GM21381 (cell line): ENCODE measurements around the gene CELF2.
"Not testable (repeated sequence)": the region's sequence is repeated elsewhere in the genome, so short reads cannot be mapped to it uniquely, and the experiment has no call there.

Source experiments
- ATAC-seq: cut with Tn5 transposase; IDR thresholded peaks from one replicate; pipeline ENCODE4 v1.9.1; 2021; ENCODE audit warnings: mild to moderate bottlenecking, moderate library complexity; ENCODE audit not compliant: unreplicated experiment

Gene CELF2

DNA sequence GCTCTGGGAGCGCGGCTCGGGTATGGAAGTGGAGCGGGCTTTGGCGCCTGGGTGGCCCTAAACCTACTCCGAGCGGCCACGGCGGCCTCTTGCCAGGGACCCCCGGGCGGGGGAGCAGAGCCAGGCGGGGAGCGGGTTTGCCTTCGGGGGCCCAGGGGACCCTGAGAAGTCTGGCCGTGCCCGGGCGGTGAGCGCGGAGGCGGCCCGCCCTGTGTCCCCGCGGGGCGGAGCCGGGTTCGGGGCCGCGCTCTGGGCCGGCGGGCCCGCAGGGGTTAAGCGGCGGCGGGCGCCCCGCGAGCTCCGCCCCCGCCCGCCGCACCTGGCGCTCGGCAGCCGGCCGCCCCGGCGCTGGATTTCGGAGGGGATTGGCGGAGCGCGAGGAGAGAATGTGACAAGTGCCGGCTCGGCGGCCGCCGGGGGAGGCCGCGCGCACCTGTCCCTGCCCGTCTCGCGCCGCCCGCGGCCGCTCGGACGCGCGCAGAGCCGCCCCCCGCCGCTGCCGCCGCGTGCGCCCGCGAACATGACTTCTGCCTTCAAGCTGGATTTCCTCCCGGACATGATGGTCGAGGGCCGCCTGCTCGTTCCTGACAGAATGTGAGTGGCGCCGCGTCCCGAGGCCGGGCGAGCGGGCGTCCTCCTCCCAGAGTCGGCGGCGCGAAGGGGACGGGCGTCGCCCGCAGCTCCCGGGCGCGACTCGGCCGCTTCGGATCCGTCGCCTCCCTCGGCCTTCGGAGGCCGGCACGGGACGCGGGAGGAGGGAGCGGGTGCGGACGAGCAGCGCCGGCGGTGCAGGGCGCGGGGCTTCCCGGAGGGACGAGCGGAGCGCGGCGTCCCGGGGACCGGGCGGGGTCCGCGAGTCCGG, at the start of gene CELF2:
Gene CELF2, plus strand, starts transcription at position 303 of the 862 bp plus-strand sequence. Its CDS starts 218 bp downstream, at position 521.
- ATAC-seq = peak; percentile 83

DNA sequence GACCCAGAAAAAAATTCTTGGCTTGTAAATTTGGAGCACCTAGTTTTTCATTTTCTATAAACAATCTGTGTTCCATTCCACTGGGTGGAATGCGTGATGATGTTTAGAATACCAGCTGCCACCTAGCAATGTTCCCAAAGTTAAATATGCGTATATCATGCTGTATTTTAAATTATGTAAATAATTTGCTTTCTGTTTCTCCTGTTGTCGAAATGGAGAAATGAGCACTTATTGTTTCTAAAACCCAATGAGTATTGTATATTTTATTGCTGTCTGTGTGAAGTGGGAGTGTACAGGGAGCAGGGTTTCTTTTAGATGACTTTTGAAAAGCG, 49.4 kb upstream of the CELF2 start:
- ATAC-seq = no peak

DNA sequence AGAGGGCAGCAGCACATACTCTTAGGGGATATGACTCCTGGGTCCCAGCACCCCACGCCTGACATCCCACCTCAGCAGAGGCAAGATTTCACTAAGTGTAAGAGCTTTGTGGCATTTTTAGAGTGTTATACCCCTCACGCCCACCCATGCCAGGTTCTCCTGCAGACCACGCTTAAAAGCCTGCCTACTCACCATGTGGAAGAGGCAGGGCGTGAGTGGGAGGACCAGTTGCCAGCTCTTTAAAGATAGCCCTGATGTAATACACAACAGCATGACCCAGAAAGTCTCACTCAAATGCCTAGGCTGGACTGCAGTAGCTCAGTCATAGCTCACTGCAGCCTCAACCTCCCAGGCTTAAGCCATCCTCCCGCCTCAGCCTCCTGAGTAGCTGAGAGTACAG, 44.4 kb upstream of the CELF2 start:
- no peak for ATAC-seq

DNA sequence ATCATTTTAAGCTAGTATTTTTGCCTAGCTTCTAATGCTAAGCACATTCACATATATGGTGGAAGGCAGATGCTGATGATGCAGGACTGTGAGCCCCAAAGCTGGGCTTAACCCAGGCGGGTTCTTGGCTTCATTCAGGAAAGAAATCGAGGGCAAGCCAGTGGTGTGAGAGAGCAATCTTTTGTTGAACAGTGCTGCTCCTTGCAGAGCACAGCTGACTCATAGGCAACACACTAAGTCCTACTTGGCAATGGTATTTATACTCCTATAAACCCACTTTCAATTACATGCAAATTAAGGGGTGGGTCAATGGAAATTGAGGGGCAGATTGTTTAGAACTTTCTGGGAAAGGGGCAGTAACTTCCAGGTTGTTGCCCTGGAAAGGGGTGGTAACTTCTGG, 42.0 kb upstream of the CELF2 start:
- no peak for ATAC-seq

DNA sequence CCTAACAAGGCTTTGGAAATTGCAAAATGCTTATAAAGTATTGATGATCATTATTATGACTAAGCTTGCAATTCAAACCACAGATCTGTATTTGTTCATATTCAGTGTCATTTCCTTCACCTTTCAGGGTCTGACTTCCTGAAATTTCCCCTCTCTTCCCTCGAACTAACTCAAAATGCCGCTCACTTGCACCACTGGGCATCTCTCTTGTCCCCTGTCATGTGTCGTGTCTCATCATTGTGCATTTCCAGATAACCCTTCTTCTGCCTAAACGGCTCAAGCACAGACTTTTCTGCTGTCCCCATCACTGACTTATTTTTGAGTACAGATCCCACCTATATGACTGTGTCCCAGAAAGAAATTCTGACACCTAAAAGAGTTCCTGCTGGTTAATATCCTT, 41.0 kb upstream of the CELF2 start:
- ATAC-seq = no peak

DNA sequence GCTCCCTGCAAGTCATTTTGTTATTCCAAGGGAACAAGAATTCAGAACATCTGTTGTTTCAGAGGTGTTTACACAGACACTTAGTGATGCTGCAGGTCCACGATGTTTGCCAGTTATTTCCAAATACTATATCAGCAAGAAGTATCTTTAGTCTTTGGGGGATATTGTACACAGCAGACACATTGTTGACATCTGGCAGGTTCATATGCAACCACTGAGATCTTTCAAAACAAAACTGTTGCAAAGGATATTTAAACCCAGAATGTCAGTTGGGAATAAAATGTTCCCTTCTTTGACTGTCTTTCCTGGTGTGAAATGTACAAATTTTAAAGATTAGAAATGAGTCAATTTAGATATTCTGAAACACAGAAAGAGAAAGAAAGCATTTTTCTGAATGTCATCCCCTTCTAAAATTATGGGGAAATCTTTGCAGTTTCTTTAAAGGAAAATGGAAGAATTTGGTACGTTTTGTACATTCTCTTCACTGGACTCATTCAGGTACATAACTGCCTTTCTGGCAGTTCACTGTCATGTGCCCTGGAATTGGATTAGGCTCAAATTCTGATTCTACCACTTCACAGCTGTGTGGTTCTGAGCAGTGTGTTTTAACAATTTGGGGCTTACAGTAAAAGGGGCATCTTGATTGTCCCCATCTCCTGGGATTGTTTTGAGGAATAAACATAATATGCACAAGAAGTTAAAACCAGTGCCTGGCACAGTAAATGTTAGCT, 40.3 kb upstream of the CELF2 start:
- ATAC-seq = no peak

DNA sequence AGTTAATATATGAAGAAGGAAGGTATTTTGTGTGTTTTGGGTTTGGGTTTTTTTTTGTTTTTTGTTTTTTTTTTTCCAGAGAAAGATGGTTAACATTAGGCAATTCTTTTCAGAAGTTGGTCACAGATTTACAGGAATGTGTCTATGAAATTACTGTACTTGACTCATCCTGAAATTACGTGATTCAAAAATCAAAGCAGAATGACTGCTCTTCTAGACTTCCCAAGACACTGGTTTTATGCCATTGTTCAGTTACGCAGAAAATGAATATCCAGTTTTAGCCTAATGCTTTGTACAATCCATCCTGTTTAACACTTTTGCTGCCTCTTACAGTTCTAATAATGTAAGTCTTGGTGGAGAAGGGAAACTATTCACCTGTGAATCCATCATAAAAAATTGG, 39.7 kb upstream of the CELF2 start:
- no peak for ATAC-seq

DNA sequence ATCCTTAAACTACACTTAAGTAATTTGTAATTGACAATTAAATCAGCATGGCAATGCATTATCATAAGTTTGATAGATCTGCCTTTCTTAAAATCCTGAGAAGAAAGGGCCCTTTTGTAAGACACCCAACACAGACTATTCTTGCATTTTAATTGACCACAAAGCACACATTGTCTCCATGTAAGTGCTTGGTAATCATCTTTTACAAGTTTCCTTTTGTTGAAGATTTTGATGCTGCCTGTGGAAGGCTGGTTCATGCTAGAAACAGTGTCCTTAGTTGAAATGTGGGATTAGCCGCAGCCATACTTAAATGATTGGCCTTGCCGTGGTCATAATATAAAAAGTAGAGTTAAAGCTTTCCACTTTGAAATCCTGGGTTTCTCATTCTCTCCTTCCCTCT, 32.3 kb upstream of the CELF2 start:
- ATAC-seq = no peak

DNA sequence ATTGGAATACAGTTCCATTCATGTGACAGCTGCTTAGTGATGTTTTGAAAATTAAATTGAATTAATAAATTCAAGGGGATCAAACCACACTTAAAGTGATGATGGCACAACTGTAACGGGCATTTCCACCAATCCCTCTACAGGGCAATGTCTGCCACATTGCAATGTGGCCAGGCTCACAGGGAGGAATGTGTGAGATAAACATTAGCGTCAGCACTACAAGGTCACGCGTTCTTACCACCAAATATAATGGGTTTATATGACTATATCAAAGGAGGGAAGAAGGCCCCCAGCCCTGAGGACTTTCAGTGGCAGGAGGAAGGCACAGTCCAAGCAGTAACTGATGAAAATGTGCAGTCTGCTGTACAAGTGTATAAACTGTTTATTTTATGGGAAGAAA, 31.1 kb upstream of the CELF2 start:
- no peak for ATAC-seq

DNA sequence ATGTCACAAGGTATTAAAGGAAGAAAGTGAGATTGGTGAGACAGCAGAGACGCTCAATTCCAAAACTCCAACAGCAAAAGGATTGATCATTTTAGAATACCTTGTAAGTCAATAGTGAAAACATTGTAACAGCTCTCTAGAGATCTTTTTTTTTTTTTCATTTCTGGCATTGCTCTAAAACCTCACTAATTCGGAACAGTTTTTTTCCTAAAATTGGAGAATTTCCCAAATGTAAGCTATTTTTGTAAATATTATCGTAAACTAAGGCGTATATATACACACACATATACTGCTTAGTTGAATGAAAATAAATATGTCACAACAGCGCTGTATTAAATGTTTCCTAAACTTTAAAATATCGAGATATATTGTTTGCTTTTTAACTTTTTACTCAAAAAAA, 30.6 kb upstream of the CELF2 start:
- no peak for ATAC-seq

DNA sequence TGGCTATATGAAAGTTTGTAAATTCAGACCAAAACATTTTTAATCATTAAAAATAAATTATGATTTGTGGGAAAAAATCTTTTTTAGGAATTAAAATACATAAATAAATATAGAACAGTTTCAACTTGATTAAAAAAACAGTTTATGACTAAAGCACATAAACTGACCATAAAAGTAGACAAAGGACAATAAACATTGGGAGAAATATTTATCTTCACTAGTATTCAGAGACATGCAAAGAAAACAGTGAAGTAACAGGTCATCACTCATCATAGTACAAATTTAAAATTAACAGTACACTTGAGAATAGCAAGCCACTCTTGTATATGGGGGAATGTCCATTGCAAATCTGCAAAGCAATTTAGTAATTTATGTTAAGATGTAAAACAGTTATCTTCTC, 28.0 kb upstream of the CELF2 start:
- no peak for ATAC-seq

DNA sequence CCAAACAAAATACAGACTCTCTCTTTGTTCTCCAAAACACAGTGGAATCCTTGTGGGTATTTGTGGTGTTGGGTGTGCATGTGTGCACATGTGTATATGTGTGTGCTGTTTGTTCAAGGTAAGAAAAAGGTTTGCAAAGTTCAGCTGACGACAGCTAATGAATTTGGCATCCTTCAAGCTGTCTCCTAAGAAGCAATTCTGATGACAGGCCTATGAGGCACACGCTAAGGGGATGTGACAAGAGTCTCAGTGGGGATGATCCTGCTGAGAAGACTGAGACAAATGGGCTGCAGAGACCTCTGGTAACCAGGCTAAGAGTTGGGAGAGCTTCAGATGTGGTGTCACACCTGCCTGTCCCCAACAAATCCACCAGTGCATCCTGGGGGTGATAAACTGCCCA, 26.5 kb upstream of the CELF2 start:
- no peak for ATAC-seq

DNA sequence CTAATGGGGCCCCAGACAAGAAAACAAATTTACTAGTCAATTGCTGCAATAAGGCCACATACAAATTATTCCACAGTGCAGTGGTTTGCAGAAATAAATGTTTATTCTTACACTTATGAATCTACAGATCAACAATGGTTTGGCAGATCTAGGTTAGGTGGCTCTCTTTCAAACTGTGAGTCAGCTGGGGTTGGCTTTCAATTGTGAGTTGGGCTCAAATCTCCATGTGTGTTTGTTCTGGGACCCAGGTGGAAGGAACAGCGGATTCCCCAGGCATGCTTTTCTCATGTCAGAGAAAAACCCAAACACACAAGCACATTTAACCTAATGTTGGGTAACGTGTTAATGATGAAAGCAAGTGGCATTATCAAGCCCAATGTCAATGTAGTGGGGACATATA, 25.6 kb upstream of the CELF2 start:
- no peak for ATAC-seq

DNA sequence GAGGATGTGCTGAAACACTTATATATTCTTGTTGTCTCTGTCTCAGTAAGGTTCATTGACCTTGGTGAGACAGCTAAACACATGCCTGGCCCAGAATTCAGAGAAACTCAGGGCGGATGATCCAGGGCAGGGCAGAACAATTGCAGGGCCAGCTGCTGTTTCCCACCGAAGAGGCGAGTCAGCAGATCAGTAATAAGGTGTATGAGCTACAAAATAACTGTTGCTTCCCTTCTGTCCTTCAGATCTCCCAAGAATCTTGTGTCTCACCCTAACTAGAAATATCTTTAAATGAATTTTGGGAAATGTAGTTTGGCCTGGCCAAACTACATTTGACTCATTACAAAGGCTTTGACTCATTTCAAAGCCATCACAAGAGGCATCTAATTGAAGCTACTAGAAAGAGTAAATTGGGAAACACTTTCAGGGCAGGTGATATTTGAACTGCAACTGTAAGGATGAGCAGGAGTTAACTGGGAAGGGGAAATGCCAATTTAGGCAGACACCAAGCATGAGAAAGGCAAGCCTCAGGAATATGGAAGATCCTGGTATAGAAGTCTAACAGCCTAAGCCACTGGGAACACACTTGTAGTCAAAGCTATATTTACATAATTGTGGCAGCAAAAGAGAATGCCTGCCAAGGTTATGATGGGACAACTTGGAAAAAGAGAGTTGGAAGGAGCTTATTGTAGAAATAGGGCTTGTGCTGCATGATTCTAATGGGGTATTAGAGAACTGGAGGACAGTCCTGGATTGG, 24.5 kb upstream of the CELF2 start:
- no peak for ATAC-seq

DNA sequence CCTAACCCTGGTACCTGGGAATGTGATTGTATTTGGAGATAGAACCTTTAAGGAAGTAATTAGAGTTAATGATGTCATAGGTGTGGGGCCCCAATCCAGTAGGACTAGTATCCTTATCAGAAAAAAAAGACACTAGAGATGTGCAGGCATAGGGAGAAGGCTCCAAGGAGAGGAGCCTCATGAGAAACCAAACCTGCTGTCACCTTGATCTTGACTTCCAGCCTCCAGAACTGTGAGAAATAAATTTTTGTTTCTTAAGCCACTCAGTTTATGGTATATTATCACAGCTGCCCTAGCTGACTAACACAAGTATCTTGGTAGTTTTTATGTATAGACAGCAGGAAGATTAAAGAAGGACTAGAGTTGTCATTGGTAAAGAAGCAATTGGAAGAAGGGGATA, 23.9 kb upstream of the CELF2 start:
- no peak for ATAC-seq

DNA sequence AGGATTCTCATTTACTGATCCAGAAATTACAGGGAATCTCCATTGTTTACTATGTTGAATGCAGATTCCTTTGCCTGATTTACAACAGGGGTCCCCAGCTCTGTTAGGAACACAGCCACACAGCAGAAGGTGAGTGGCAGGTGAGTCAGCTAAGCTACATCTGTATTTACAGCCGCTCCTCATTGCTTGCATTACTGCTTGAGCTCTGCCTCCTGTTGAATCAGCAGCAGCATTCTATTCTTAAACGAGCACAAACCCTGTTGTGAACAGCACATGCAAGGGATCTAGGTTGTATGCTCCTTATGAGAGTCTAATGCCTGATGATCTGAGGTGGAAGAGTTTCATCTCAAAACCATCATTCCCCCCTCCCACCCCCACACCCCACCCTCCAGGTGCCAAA, 23.3 kb upstream of the CELF2 start:
- ATAC-seq = no peak

DNA sequence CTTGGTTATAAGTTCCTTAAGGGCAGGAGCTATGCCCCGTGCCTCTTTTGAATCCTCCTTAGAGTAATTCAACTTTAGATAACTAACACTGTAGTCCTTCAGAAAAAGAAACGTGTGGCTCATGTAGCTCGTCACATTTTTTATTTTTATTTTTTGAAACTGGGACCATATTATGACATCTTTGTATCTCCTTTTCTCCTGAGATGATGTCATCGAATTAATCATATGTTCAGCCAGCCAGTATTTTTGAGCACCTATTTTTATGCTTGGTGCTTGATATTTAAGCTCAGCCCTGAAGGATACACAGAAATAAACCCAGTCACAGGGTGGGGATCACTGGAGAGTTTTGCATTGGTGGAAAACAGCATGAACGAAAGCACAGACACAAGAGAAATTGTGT, 22.6 kb upstream of the CELF2 start:
- ATAC-seq = no peak

DNA sequence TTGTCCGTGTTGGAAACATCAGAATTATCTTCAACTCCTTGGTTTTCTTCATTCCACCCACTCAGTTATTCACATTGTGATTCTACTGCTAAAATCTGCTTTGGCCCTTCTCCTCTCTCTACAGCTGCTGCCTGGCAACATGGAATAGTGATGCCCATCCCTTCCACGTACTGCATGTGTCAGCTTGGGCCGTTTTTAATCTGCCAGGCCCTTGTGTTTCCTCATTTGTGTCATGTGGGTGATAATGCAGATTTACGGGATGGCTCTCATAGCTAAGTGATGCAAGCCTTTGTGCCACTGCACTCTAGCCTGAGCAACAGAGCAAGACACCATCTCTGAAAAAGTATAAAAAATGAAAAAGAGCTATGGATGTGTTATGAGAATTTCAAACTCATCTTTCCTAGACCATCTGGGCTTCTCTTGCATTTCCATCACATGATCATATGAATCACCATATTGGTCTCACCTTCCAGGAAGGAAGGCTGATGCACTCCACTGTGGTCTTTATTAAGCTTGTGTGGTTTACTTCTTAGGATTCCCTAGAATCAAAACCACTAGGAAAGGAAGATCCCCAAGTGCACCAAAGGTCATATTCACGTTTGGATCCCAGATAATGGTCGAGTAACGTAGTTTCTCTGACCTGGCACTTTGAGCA, 20.6 kb upstream of the CELF2 start:
- no peak for ATAC-seq

DNA sequence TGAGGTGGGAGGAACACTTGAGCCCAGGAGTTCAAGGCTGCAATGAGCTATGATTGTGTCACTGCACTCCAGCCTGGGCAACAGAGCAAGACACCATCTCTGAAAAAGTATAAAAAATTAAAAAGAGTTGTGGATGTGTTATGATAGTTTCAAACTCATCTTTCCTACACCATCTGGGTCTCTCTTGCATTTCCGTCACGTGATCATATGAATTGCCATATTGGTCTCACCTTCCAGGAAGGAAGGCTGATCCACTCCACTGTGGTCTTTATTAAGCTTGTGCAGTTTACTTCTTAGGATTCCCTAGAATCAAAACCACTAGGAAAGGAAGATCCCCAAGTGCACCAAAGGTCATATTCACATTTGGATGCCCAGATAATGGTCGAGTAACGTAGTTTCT, 18.2 kb upstream of the CELF2 start:
- not testable (repeated sequence) for ATAC-seq

DNA sequence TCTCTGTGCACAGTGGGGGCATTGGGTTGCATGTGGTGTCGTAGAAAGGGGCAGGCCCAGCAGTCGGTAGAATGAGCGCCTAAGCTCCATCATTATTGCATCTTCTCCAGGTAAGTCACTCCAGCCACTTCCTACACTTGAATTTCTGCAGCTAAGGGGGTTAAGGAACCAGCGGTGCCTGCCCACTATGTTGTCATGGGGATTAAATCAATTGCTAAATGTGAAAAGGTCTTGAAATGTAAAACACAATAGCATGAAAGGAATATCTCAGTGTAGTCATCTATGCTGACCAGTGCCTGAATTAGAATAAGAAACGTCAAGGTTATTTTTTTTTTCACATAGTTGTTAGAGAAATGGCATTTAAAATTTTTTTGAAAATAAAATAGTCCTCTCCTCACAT, 15.2 kb upstream of the CELF2 start:
- no peak for ATAC-seq

DNA sequence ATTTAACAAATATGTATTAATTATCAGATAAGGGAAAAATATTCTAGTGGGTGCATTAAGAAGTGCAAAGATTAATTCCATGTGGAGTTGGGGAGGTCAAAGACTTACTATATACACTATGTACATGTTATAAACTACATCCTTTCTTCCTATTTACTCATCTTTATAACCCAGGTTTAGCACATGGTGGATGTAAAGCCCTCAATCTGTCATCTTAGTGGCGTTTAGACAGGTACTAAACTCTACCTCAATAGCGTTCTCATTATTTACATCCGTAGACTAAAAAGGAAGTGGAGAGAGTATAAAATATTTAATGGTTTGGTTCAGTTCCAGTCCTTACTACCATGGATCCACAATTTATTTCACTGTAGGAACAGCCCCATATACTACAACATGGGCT, 14.8 kb upstream of the CELF2 start:
- no peak for ATAC-seq
